ACC112 (cell line): Measurements from ENCODE around the gene CECR2.
"Not testable (repeated sequence)": the region's sequence is repeated elsewhere in the genome, so short reads cannot be mapped to it uniquely, and the experiment has no call there.

Experiments
- H2AFZ ChIP-seq: fragments of 200-600 bp; sonication (generic); one replicate; pipeline ENCODE4 v1.6.0; 2017; ENCODE audit warnings: antibody characterized with exemption, low read length; ENCODE audit not compliant: unreplicated experiment
- H3K27ac ChIP-seq: fragments of 200-600 bp; sonication (generic); 2 replicates; pipeline ENCODE4 v1.5.1; 2014; ENCODE audit warnings: low read depth, mild to moderate bottlenecking, antibody characterized with exemption, low read length, moderate library complexity
- H3K27me3 ChIP-seq: fragments of 200-600 bp; sonication (generic); 2 replicates; pipeline ENCODE4 v1.6.1; 2014; ENCODE audit warnings: mild to moderate bottlenecking, antibody characterized with exemption, low read length, moderate library complexity, mixed read lengths; ENCODE audit not compliant: insufficient read depth
- H3K36me3 ChIP-seq: fragments of 200-600 bp; sonication (generic); 2 replicates; pipeline ENCODE4 v1.6.1; 2016; ENCODE audit warnings: mild to moderate bottlenecking, antibody characterized with exemption, low read length, moderate library complexity, mixed read lengths; ENCODE audit not compliant: insufficient read depth
- H3K4me1 ChIP-seq: fragments of 200-600 bp; sonication (generic); one replicate; pipeline ENCODE4 v1.6.1; 2016; ENCODE audit warnings: low read length, mixed read lengths; ENCODE audit not compliant: insufficient read depth, unreplicated experiment, control insufficient read depth
- H3K4me3 ChIP-seq: fragments of 200-600 bp; sonication (generic); 2 replicates; pipeline ENCODE4 v1.5.1; 2014; ENCODE audit warnings: mild to moderate bottlenecking, low read depth, low read length
- H3K79me2 ChIP-seq: fragments of 200-600 bp; sonication (generic); one replicate; pipeline ENCODE4 v1.6.0; 2016; ENCODE audit warnings: low read length; ENCODE audit not compliant: control insufficient read depth, unreplicated experiment, insufficient read depth

The CECR2 gene

DNA sequence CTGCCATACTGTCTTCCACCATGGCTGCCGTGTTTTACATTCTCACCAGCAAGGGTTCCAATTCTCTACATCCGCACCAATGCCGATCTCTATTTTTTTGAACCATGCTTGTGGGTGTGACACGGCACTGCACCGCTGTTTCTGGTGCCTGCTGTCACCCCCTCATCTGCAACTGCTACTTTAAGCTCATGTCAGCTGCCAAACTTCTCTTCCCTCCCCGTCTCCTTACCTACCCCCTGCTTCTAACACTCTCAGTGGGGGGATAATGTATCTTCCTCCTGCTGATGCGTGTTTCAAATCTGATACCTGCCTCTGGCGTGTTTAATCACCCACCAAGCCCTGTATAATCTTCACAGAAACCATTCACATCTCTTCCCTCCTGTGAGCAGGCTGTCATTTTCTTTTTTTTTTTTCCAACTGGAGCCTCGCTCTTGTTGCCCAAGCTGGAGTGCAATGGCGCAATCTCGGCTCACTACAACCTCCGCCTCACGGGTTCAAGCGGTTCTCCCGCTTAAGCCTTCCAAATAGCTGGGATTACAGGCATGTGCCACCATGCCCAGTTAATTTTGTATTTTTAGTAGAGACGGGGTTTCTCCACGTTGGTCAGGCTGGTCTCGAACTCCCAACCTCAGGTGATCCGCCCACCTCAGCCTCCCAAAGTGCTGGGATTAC lies 196.9 kb downstream of the CECR2 start:
- not testable (repeated sequence) for H3K79me2 ChIP-seq, H3K27me3 ChIP-seq, H3K4me3 ChIP-seq, H3K36me3 ChIP-seq, H2AFZ ChIP-seq, H3K27ac ChIP-seq
- H3K4me1 ChIP-seq = peaks cover 26% of the 10 kb centered on the region

DNA sequence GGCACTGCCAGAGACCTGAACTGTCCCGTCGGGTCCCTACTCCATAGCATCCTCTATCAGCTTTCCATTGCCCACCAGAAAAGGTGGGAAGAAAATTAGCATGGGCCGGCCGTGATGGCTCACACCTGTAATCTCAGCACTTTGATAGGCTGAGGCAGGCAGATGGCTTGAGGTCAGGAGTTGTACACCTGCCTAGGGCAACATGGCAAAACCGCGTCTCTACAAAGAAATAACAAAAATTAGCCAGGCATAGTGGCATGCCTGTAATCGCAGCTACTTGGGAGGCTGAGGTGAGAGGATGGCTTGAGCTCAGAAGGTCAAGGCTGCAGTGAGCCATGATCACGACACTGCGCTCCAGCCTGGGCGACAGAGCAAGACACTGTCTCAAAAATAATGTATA lies 197.5 kb downstream of the CECR2 start:
- Histone ChIP-seq H3K27ac (no peak overlapping the region), H2AFZ (no peak overlapping the region), H3K4me3 (no peak overlapping the region), H3K79me2 (no peaks in the 10 kb centered on the region), H3K4me1 (peaks cover 32% of the 10 kb centered on the region), H3K36me3 (no peaks in the 10 kb centered on the region), H3K27me3 (no peaks in the 10 kb centered on the region)

DNA sequence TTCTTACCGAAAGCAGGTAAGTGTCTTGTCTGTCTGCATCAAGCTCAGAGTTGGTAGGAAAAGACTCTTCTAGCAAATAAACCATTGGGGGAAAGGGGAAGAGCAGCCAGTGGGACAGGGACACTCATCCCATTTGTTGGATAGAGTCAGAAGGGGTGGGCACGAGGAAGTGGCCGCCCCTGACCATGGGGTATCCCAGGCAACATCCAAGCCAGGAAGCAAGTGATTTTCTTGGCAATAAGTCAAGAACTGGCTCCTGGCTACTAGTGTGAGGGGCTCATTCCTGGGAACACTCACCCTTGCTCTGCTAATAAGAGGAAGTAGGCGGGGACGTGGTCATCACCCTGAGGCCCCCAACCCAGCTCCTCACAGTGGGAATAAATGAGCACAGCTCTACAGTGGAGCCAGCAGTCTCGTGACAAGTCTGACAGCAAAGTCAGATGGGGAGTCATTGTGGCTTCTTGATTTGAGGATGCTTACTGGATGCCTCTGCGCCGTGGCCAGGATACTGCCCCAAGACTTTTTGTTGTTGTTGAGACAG lies 200.8 kb downstream of the CECR2 start:
- peak overlapping the region; percentile 57 for H3K4me3 ChIP-seq
- no peak overlapping the region for H2AFZ ChIP-seq
- peaks cover 22% of the 10 kb centered on the region for H3K4me1 ChIP-seq
- no peaks in the 10 kb centered on the region for H3K27me3 ChIP-seq
- no peaks in the 10 kb centered on the region for H3K79me2 ChIP-seq
- peak overlapping the region; percentile 100 for H3K27ac ChIP-seq
- H3K36me3 ChIP-seq = no peaks in the 10 kb centered on the region

DNA sequence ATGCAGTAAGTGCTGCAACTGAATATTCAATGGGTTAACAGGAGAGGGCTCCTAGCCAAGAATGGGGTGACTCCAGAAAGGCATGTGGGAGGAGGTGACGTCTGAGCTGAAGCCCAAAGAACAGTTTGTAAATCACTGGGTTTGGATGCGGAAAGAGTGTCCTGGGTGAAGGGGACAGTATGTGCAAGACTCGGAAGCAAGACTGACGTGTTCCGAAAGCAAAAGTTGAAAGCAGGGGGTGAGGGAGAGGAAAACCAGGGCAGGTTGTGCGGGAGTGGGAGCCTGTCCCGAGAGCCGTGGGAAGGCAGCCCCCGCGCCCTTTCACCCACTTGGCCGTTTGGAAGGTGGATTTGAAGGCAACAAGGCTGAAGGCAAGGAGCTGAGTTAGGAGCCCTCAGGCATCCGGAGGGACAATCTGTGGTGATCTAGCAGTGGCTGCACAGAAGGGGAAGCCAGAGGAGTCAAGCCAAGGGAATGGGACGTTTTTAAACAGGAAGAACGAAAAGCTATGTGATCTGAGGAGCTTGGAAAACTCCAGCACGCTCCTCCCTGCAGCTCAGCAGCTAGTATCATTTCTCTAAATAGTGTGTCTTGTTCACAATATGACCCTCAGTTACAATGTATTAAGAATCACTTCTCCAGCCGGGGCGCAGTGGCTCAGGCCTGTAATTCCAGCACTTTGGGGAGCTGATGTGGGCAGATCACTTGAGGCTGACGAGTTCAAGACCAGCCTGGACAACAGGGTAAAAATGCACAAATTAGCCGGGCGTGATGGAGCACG lies 201.8 kb downstream of the CECR2 start:
- peak overlapping the region; percentile 89 for H2AFZ ChIP-seq
- peak overlapping the region; percentile 100 for H3K27ac ChIP-seq
- H3K4me1 ChIP-seq = peaks cover 22% of the 10 kb centered on the region
- no peaks in the 10 kb centered on the region for H3K79me2 ChIP-seq
- peak overlapping the region; percentile 77 for H3K4me3 ChIP-seq
- no peaks in the 10 kb centered on the region for H3K36me3 ChIP-seq
- H3K27me3 ChIP-seq = no peaks in the 10 kb centered on the region

DNA sequence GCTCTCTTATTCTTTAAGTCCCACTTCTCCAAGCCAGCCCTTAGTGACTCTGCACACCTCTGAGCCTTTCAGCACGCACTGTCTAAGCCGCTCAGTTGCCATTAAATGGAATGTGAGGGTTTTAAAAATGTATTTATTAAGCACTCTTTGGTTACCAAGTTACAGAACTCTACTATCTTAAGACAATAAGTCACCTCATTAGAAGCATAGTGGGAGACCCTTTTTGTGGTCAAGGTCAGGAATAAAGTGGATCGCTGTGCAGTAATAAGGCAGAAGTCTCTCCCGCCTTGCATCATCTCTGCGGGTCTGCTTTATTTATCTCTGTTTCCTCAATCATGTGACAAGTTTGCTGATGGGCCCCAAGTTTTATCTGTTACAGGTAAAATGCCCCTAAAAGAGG lies 205.9 kb downstream of the CECR2 start:
- no peak overlapping the region for H3K4me3 ChIP-seq
- H3K4me1 ChIP-seq = peaks cover 18% of the 10 kb centered on the region
- no peak overlapping the region for H2AFZ ChIP-seq
- no peaks in the 10 kb centered on the region for H3K36me3 ChIP-seq
- no peaks in the 10 kb centered on the region for H3K27me3 ChIP-seq
- no peak overlapping the region for H3K27ac ChIP-seq
- H3K79me2 ChIP-seq = no peaks in the 10 kb centered on the region

DNA sequence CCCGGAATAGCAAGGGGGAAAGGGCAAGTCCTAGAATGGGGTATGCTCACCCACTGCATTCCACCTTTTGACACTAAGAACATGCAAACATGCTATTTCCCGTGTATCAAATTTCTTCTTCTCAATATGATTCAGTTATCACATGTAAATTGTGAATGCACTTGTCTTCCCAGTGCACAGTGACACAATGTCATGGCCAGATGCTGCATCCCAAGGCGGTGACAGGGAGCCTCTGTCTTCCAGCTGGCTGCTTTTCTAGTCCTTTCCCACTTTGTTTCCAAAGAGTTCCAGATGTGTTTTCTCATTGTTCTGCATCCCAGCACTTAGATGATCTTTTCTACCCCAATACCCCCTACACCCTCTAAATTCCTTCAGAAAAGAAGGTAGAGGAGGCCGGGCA lies 206.4 kb downstream of the CECR2 start:
- Histone ChIP-seq H3K79me2 (no peaks in the 10 kb centered on the region), H3K4me1 (peaks cover 14% of the 10 kb centered on the region), H3K27me3 (no peaks in the 10 kb centered on the region), H2AFZ (no peak overlapping the region), H3K27ac (peak overlapping the region; percentile 39), H3K36me3 (no peaks in the 10 kb centered on the region), H3K4me3 (no peak overlapping the region)

DNA sequence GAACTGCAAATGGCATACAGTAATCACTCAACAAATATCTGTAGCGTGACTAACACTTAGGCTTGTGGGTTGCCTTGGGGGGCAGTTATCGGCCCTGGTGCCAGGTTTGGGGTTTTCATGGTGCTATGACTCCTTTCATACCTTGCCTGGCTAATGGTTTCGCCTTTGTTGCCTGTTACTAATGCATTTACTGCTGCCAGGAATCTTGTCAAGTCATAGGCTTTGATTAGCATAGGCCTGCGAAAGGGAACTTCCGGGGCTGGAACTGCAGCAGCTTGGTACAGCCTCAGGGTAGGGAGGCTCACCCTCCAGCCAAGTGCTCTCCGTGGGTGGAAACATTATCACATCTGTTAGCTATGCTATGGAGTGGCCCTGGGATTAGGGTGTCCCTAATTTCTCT lies 207.2 kb downstream of the CECR2 start:
- Histone ChIP-seq H2AFZ (no peak overlapping the region), H3K27me3 (no peaks in the 10 kb centered on the region), H3K79me2 (no peaks in the 10 kb centered on the region), H3K4me1 (peaks cover 9% of the 10 kb centered on the region), H3K27ac (peak overlapping the region; percentile 39), H3K36me3 (no peaks in the 10 kb centered on the region), H3K4me3 (no peak overlapping the region)

DNA sequence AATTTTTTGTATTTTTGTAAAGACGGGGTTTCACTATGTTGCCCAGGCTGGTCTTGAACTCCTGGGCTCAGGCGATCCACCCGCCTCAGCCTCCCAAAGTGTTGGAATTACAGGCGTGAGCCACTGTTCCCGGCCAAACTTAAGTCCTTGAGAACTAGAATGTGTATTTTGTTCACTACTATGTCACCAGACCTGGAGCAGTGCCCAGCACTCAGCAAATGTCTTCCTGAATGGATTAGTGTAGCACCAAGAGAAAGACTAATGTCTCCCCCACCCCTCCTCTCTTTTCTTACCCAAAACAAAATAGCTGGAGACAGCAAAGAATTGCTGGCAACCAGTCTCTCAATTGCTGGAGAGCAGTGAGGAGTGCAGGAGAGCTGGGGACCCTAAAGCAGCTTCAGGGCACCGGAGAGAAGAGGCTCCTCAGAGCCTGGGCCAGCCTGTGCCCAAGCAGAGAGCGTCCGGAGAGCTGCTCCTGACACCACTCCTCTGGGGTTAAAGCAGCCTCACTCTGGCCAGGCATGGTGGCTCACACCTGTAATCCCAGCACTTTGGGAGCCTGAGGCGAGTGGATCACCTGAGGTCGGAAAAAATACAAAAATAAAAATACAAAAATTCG lies 209.0 kb downstream of the CECR2 start:
- Histone ChIP-seq H3K4me1 (peaks cover 5% of the 10 kb centered on the region), H3K27me3 (no peaks in the 10 kb centered on the region), H3K4me3 (no peak overlapping the region), H3K27ac (no peak overlapping the region), H2AFZ (no peak overlapping the region), H3K79me2 (no peaks in the 10 kb centered on the region), H3K36me3 (no peaks in the 10 kb centered on the region)

DNA sequence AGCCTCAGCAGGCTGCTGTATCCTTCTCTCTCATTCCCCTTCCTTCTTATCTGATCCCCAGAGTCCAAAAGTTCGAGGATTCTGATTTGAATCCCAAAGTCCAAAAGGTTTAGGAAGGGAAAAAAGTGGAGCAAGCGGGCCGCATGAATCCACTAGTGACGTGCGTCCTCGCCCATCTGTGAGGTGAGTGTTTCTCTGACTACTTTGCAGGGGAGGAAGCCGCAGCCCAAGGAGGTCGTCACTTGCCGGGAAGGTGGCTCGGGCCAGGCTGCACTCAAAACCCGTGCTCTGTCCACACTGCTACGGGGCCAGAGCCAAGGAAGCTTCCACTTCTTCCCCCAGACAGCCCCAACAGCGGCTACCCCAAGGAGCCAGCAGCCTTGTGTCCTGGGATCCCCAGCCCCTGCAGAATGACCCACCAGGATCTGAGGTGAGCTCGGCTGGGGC lies 210.3 kb downstream of the CECR2 start:
- Histone ChIP-seq H3K79me2 (no peaks in the 10 kb centered on the region), H3K4me1 (peaks cover 5% of the 10 kb centered on the region), H3K36me3 (no peaks in the 10 kb centered on the region), H2AFZ (no peak overlapping the region), H3K27me3 (no peaks in the 10 kb centered on the region), H3K4me3 (no peak overlapping the region), H3K27ac (no peak overlapping the region)

DNA sequence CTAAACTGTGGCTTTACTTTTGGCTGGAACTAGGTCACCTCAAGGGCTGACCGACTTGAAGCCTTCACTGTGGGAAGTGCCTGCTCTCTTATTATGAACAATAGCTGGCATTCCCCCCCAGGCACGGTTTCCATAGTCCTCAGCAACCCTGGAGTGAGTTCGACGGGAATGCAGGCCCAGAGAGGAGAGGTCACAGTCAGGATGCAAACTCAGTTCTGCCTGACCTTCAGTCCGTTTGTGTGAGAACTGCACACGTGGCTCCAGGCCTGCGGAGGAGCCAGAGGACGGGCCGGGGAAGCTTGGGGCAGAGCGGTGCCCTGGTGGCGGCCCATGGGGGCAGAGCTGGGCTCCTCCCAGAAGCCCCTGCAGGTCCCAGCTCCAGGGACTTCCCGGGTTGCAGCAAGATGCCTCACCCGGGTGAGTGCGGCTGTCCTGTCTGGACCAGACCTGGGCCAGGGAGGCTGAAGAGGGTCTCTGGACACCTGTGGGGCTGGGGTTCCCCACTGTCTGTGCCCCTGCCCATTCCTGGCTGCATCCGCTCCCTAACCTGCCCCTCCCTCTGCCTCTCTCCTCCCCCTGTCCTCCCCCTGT lies 211.3 kb downstream of the CECR2 start:
- no peaks in the 10 kb centered on the region for H3K27me3 ChIP-seq
- no peak overlapping the region for H3K4me3 ChIP-seq
- H3K27ac ChIP-seq = no peak overlapping the region
- H3K79me2 ChIP-seq = no peaks in the 10 kb centered on the region
- H3K36me3 ChIP-seq = no peaks in the 10 kb centered on the region
- peaks cover 5% of the 10 kb centered on the region for H3K4me1 ChIP-seq
- no peak overlapping the region for H2AFZ ChIP-seq
